ENCODE measurements around the gene SLC35F3. TPM values are rescaled to one million over a fixed set of nuclear protein-coding genes. Genes with fewer than 3 reads are reported as not detected.

The SLC35F3 gene
- total and polyA plus RNA-seq, 9 donors, result 0.21 to 0.64 (median 0.31) TPM

DNA sequence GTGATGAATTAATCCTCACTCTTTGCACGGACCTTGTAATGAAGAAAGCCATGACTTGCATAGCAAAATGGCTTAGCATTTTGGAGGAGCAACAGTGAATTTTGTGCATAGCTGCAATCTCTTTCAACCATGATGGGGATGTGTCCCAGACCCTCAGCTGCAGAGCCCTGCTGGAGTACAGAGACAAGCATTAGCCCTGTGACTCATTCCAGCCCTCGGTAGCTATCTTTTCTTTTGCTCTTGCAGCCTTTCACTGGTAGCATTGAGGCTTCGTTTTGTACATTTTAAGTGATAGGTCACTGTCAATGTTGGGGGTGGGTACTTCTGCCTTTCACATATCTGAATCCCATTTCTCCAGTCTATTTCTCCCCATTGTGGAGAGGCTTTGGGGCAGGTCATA is 58.4 kb downstream of the SLC35F3 start:
- no peaks in the 10 kb centered on the region for H3K27me3 ChIP-seq (ENCODE audit: control insufficient read depth, insufficient read depth, low read length)
- WGBS (ENCODE audit: insufficient coverage), result no CpG with 5 or more reads among the region's 3 CpGs
- peaks cover 13% of the 10 kb centered on the region for H3K4me1 ChIP-seq (ENCODE audit: control insufficient read depth, insufficient read depth, low read length)
- H3K27ac ChIP-seq (ENCODE audit: low read length), result no peak overlapping the region
- DNase-seq, result peak; percentile 47
- H3K9me3 ChIP-seq (replicated peaks; ENCODE audit: control insufficient read depth, low read depth, low read length), result peaks cover 9% of the 10 kb centered on the region
- no peak overlapping the region for H3K4me3 ChIP-seq (ENCODE audit: low read length)
- H3K36me3 ChIP-seq (ENCODE audit: control insufficient read depth, insufficient read depth, low read length), result no peaks in the 10 kb centered on the region

DNA sequence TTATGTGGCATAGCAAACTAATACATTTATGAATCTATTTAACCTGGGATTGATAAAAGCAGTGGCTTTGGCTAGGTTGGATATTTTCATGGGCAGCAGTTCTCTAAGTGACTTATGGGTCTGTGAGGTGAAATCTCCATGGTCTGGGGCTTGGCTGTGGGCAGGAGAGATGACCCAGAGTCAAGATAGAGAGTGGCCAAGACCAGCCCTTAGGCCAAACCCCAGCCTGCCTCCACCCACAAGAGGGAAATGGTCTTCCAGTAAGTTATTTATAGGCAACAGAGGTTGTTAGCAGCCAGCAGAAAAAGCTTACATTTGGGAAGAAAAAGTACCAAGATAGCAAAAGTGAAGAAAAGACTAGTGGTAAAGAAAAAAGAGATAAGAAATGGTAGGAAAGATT is 61.4 kb downstream of the SLC35F3 start:
- DNase-seq, result no peak
- H3K4me3 ChIP-seq (ENCODE audit: low read length), result no peak overlapping the region
- no peaks in the 10 kb centered on the region for H3K36me3 ChIP-seq (ENCODE audit: control insufficient read depth, insufficient read depth, low read length)
- H3K4me1 ChIP-seq (ENCODE audit: control insufficient read depth, insufficient read depth, low read length), result peaks cover 3% of the 10 kb centered on the region
- peaks cover 8% of the 10 kb centered on the region for H3K9me3 ChIP-seq (replicated peaks; ENCODE audit: control insufficient read depth, low read depth, low read length)
- H3K27ac ChIP-seq (ENCODE audit: low read length), result no peak overlapping the region
- H3K27me3 ChIP-seq (ENCODE audit: control insufficient read depth, insufficient read depth, low read length), result no peaks in the 10 kb centered on the region

DNA sequence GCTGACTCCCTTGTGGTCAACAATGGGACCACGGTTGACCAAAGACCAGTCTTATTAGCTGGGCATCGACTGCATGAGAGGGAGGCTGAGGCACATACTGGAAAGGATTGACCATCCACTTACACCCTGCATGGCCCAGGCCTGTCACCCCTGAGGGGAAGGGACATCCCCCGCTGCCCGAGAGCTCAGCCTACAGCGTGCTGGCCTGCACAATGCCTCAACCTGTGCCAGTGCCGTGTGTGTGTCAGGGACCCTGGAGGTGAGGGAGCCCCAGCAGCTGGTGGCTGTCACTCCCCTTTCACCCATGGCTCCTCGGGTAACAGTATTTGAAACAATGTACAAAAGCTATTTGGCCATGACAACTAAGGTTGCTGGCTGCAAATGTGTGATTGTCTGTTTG is 67.3 kb downstream of the SLC35F3 start:
- Histone ChIP-seq H3K27me3 (ENCODE audit: control insufficient read depth, insufficient read depth, low read length) (no peaks in the 10 kb centered on the region), H3K9me3 (replicated peaks; ENCODE audit: control insufficient read depth, low read depth, low read length) (no peaks in the 10 kb centered on the region), H3K36me3 (ENCODE audit: control insufficient read depth, insufficient read depth, low read length) (no peaks in the 10 kb centered on the region), H3K4me3 (ENCODE audit: low read length) (no peak overlapping the region), H3K4me1 (ENCODE audit: control insufficient read depth, insufficient read depth, low read length) (no peaks in the 10 kb centered on the region), H3K27ac (ENCODE audit: low read length) (no peak overlapping the region)
- 81% methylated on average over 4 of the region's 7 CpGs for WGBS (ENCODE audit: insufficient coverage)
- no peak for DNase-seq

DNA sequence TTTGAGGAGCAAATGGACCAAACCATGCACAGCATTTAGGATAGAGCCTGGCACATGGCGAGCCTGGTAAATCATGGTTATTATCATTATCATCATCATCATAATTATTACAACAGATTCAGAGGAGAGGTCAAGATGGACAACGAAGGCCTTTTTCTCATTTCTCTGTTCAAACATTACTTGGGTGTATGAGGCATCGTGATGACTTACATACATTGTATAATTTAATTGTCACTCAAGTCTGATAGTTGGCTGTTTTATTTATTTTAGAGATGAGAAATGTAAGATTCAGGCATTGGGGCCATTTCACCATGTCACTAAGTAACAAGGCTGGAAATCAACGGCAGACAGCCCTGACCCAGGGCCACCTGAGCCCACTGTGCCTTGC is 68.1 kb downstream of the SLC35F3 start:
- WGBS (ENCODE audit: insufficient coverage), result 71% methylated on average over 1 of the region's 4 CpGs
- Histone ChIP-seq H3K4me1 (ENCODE audit: control insufficient read depth, insufficient read depth, low read length) (no peaks in the 10 kb centered on the region), H3K27ac (ENCODE audit: low read length) (no peak overlapping the region), H3K27me3 (ENCODE audit: control insufficient read depth, insufficient read depth, low read length) (no peaks in the 10 kb centered on the region), H3K36me3 (ENCODE audit: control insufficient read depth, insufficient read depth, low read length) (no peaks in the 10 kb centered on the region), H3K9me3 (replicated peaks; ENCODE audit: control insufficient read depth, low read depth, low read length) (no peaks in the 10 kb centered on the region), H3K4me3 (ENCODE audit: low read length) (no peak overlapping the region)
- DNase-seq, result no peak

DNA sequence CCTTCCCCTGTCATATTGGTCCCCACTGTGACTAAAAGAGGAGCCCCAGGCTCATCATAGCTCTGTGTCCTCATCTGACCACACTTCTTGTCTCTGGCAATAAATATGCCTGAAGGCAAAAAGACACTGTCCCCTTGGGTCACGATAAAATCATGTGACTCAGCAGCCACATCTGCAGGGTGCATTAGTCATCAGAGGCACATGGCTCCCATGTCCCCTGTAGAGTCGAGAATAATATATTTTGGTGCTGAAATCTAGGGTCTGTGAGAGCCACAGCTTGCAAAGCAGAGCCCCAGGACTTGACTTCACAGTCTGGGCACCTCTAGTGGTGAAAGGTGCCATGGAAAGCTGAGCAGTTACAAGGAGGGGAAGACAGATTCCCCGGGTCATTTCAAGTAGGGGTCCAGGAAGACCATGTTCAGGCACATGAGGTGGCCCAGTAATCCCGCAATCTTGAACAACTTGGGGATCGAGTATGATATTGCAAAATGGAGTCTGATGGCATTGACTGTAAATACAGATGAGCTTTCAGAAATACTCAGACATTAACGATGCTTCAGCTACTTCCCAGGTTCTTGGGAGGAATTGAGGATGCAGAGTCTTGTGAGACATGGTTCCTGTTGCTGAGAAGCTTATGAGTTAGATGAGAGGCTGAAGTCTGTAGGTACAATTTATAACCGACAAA is 68.6 kb downstream of the SLC35F3 start:
- Histone ChIP-seq H3K27ac (ENCODE audit: low read length) (no peak overlapping the region), H3K9me3 (replicated peaks; ENCODE audit: control insufficient read depth, low read depth, low read length) (no peaks in the 10 kb centered on the region), H3K4me3 (ENCODE audit: low read length) (no peak overlapping the region), H3K27me3 (ENCODE audit: control insufficient read depth, insufficient read depth, low read length) (no peaks in the 10 kb centered on the region), H3K36me3 (ENCODE audit: control insufficient read depth, insufficient read depth, low read length) (no peaks in the 10 kb centered on the region), H3K4me1 (ENCODE audit: control insufficient read depth, insufficient read depth, low read length) (no peaks in the 10 kb centered on the region)
- WGBS (ENCODE audit: insufficient coverage), result 85% methylated on average over 7 of the region's 7 CpGs
- no peak for DNase-seq

DNA sequence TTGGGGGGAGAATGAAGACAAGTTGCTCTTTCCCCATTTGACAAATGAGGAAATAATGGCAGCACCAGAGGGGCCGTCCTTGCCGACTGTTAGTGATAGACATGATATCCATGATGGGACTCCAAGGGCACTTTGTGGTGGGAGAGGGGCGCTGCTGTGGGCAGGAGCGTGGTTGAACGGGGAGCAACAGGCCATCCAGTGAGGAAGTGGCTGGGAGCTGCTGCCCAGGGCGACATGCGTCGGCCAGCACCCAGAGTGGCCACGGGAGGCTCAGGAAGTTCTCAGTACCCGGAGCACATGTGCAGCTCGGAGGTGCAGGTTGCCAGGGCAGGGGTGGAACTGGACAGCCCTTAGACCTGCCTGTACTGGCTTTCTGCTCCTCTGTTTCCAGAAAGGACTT is 71.0 kb downstream of the SLC35F3 start:
- no peak for DNase-seq
- H3K36me3 ChIP-seq (ENCODE audit: control insufficient read depth, insufficient read depth, low read length), result no peaks in the 10 kb centered on the region
- no peaks in the 10 kb centered on the region for H3K9me3 ChIP-seq (replicated peaks; ENCODE audit: control insufficient read depth, low read depth, low read length)
- H3K4me3 ChIP-seq (ENCODE audit: low read length), result no peak overlapping the region
- no peak overlapping the region for H3K27ac ChIP-seq (ENCODE audit: low read length)
- no peaks in the 10 kb centered on the region for H3K27me3 ChIP-seq (ENCODE audit: control insufficient read depth, insufficient read depth, low read length)
- H3K4me1 ChIP-seq (ENCODE audit: control insufficient read depth, insufficient read depth, low read length), result no peaks in the 10 kb centered on the region
- WGBS (ENCODE audit: insufficient coverage), result 77% methylated on average over 10 of the region's 11 CpGs

DNA sequence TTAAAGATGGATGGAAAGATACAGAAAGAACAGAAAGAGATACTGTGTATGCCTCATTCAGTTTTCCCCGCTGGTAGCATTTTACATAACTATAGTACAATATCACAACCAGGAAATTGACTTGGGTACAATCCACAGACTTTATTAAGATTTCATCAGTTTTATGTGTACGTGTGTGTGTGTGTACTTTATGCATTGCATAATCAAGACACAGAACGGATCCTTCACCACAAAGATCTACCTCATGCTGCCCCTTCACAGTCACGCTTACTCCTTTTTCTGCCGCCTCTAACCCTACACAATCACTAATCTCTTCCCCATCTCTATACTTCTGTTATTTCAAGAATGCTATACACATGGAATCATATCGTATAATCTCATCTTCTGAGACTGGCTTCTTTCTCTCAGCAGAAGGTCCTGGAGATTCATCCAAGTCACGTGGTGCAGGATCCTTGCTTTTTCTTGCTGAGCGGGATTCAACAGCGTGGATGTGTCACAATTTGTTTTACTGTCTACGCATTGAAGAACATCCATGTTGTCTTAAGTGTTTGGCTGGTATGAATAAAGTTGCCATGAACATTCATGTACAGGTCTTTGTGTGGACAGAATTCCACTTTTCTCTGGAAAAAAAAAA is 76.7 kb downstream of the SLC35F3 start:
- Histone ChIP-seq H3K36me3 (ENCODE audit: control insufficient read depth, insufficient read depth, low read length) (no peaks in the 10 kb centered on the region), H3K9me3 (replicated peaks; ENCODE audit: control insufficient read depth, low read depth, low read length) (no peaks in the 10 kb centered on the region), H3K27ac (ENCODE audit: low read length) (no peak overlapping the region), H3K4me3 (ENCODE audit: low read length) (no peak overlapping the region), H3K27me3 (ENCODE audit: control insufficient read depth, insufficient read depth, low read length) (no peaks in the 10 kb centered on the region), H3K4me1 (ENCODE audit: control insufficient read depth, insufficient read depth, low read length) (no peaks in the 10 kb centered on the region)
- DNase-seq, result no peak
- 88% methylated on average over 5 of the region's 10 CpGs for WGBS (ENCODE audit: insufficient coverage)

DNA sequence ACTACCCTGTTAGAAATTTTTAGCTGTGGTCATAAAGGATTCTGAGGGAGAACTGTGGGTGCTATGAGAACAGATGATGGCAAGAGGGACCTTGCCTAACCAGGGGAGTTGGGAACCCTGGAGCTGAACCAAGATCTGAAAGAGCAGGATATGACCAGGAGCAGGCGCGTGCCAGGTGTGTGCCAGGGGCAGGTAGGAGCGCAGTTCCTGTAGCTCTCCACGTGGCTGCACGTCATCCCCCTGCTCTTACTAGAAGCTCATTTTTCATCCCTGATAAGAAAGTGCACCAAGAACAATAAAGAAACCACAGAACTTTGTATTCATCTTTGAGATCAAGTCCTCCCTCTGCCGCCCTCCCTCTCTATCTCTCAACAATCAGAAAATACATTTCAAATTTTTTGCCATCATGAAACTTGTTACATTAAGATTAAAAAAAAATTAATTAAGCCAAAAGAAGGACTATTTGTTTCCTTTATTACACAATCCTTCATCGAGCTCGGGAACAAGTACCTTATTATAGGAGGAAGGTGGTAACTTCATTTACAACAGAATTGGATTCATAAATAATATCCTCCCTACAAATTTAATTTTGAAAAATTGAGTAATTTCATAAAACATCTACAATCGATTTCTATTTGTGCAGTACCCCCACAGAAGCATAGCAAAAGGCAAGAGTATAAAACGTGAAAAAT is 78.5 kb downstream of the SLC35F3 start:
- H3K4me3 ChIP-seq (ENCODE audit: low read length), result no peak overlapping the region
- no peaks in the 10 kb centered on the region for H3K9me3 ChIP-seq (replicated peaks; ENCODE audit: control insufficient read depth, low read depth, low read length)
- H3K27ac ChIP-seq (ENCODE audit: low read length), result no peak overlapping the region
- no peaks in the 10 kb centered on the region for H3K36me3 ChIP-seq (ENCODE audit: control insufficient read depth, insufficient read depth, low read length)
- no peak for DNase-seq
- no peaks in the 10 kb centered on the region for H3K27me3 ChIP-seq (ENCODE audit: control insufficient read depth, insufficient read depth, low read length)
- no peaks in the 10 kb centered on the region for H3K4me1 ChIP-seq (ENCODE audit: control insufficient read depth, insufficient read depth, low read length)
- WGBS (ENCODE audit: insufficient coverage), result 79% methylated on average over 5 of the region's 10 CpGs

DNA sequence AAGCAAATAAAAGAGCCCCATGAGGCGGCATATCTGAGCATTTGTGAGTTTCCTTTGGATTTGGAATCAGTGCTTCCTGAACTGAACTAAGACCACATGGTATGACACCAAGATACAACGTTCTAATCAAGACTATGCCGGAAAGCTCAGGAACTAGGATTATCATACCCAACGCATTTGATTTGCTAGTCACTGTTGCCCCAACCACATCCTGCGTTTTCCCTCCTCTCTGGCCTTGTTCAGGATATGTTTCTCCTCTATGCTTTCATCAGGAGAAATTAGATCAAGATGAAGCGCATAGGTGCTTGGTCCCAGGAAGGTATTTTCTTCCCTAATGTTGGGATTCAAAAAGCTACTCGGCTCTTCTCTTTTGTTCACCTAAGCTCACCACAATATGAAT is 79.3 kb downstream of the SLC35F3 start:
- Histone ChIP-seq H3K9me3 (replicated peaks; ENCODE audit: control insufficient read depth, low read depth, low read length) (no peaks in the 10 kb centered on the region), H3K27me3 (ENCODE audit: control insufficient read depth, insufficient read depth, low read length) (no peaks in the 10 kb centered on the region), H3K4me3 (ENCODE audit: low read length) (no peak overlapping the region), H3K4me1 (ENCODE audit: control insufficient read depth, insufficient read depth, low read length) (no peaks in the 10 kb centered on the region), H3K36me3 (ENCODE audit: control insufficient read depth, insufficient read depth, low read length) (no peaks in the 10 kb centered on the region), H3K27ac (ENCODE audit: low read length) (no peak overlapping the region)
- WGBS (ENCODE audit: insufficient coverage), result 72% methylated on average over 3 of the region's 7 CpGs
- no peak for DNase-seq

DNA sequence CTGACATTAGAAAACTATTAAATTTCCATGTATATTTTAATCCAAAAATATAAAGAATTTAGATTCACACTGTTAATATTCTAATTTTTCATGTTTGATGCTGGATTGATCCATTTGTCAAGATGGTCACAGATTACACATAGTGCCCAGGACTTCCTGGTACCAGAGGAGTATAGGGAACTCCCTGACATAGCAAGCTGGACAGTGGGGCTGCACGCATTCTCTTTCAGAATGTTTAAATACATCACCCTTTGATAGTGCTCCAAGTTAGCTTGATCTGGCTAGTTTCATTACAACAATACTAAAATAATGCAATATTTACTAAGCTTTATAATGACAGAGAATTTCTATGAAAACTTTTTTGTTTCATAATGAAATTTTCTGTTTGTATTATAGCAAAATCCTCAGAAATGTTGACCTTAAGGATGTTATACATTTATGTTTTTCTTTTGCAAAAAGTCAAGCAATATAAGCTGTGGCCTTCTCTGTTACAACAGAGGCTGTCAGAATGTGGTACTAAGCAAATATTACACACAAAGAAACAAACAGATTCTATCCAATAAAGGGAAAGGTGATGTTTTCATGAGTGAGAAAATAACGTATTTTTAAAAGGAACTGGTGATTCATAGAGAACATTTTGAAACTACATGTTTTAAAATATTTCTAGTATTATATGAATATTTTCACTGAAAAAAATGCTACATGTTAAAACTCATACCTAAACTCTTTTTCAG is 84.7 kb downstream of the SLC35F3 start:
- Histone ChIP-seq H3K27me3 (ENCODE audit: control insufficient read depth, insufficient read depth, low read length) (no peaks in the 10 kb centered on the region), H3K36me3 (ENCODE audit: control insufficient read depth, insufficient read depth, low read length) (no peaks in the 10 kb centered on the region), H3K27ac (ENCODE audit: low read length) (no peak overlapping the region), H3K9me3 (replicated peaks; ENCODE audit: control insufficient read depth, low read depth, low read length) (no peaks in the 10 kb centered on the region), H3K4me1 (ENCODE audit: control insufficient read depth, insufficient read depth, low read length) (no peaks in the 10 kb centered on the region), H3K4me3 (ENCODE audit: low read length) (no peak overlapping the region)
- no peak for DNase-seq
- WGBS (ENCODE audit: insufficient coverage), result no CpG with 5 or more reads among the region's 2 CpGs

Measured in muscle of leg (tissue), 11 donors.